SK-N-SH treated with all-trans-retinoic acid at 6 μM for 48 hours (cell line): Measurements from ENCODE around the gene QRFP.

Experiments used
- ARNTL ChIP-seq: fragments of 450-650 bp; formaldehyde crosslinking; IDR thresholded peaks from 2 replicates; pipeline ENCODE4 v1.5.0; 2020; ENCODE audit warnings: low read depth, mild to moderate bottlenecking, moderate library complexity, borderline replicate concordance
- CSRNP3 ChIP-seq: fragments of 250-450 bp; sonication (Bioruptor Pico); IDR thresholded peaks from 2 replicates; pipeline ENCODE4 v1.5.1; 2021; ENCODE audit warnings: mild to moderate bottlenecking, moderate library complexity
- ESRRG ChIP-seq: fragments of 250-450 bp; sonication (Bioruptor Pico); IDR thresholded peaks from 2 replicates; pipeline ENCODE4 v1.6.1; 2021; ENCODE audit warnings: mild to moderate bottlenecking
- OSR1 ChIP-seq: fragments of 250-450 bp; sonication (Bioruptor Pico); IDR thresholded peaks from 2 replicates; pipeline ENCODE4 v1.8.0; 2022; ENCODE audit warnings: moderate library complexity, mild to moderate bottlenecking, inconsistent platforms
- PATZ1 ChIP-seq: fragments of 250-450 bp; sonication (Bioruptor Pico); IDR thresholded peaks from 2 replicates; pipeline ENCODE4 v1.8.0; 2020; ENCODE audit warnings: mild to moderate bottlenecking, moderate library complexity, borderline replicate concordance
- RARB ChIP-seq: fragments of 250-450 bp; sonication (Bioruptor Pico); IDR thresholded peaks from 2 replicates; pipeline ENCODE4 v1.8.0; 2021; ENCODE audit warnings: mild to moderate bottlenecking, moderate library complexity
- SNAI2 ChIP-seq: fragments of 250-450 bp; sonication (Bioruptor Pico); IDR thresholded peaks from 2 replicates; pipeline ENCODE4 v1.5.0; 2020; ENCODE audit warnings: mild to moderate bottlenecking, moderate library complexity
- TOX ChIP-seq: fragments of 250-450 bp; sonication (Bioruptor Pico); IDR thresholded peaks from 2 replicates; pipeline ENCODE4 v1.8.0; 2021; ENCODE audit warnings: mild to moderate bottlenecking, moderate library complexity, borderline replicate concordance
- ZC3H10 ChIP-seq: fragments of 250-450 bp; sonication (Bioruptor Pico); IDR thresholded peaks from 2 replicates; pipeline ENCODE4 v1.5.1; 2021; ENCODE audit warnings: mild to moderate bottlenecking, moderate library complexity
- ZFP3 ChIP-seq: fragments of 250-450 bp; sonication (Bioruptor Pico); IDR thresholded peaks from 2 replicates; pipeline ENCODE4 v1.5.0; 2020; ENCODE audit warnings: mild to moderate bottlenecking, moderate library complexity
- ZFP30 ChIP-seq: fragments of 450-650 bp; formaldehyde crosslinking; IDR thresholded peaks from 2 replicates; pipeline ENCODE4 v1.5.0; 2022; ENCODE audit warnings: mild to moderate bottlenecking, moderate library complexity
- ZNF8 ChIP-seq: fragments of 450-650 bp; formaldehyde crosslinking; IDR thresholded peaks from 2 replicates; pipeline ENCODE4 v1.5.0; 2020; ENCODE audit warnings: mild to moderate bottlenecking, moderate library complexity

- TF ChIP-seq ZFP3 (CRISPR knock-in tag) (no peak), CSRNP3 (no peak), ARNTL (no peak), ZFP30 (CRISPR knock-in tag) (no peak), TOX (CRISPR knock-in tag) (no peak), ZNF8 (CRISPR knock-in tag) (no peak), SNAI2 (CRISPR knock-in tag) (no peak), RARB (CRISPR knock-in tag) (no peak), OSR1 (CRISPR knock-in tag) (no peak), PATZ1 (CRISPR knock-in tag) (no peak), ESRRG (CRISPR knock-in tag) (no peak), ZC3H10 (CRISPR knock-in tag) (no peak)
These were observed 23.0 kb upstream of the QRFP start for GRCh38 chr9:130919559-130920145.
